Testis (tissue), 3 donors: Measurements from ENCODE around the gene HOXC11. TPM values are rescaled to one million over a fixed set of nuclear protein-coding genes. Genes with fewer than 3 reads are reported as not detected.

Source experiments
- DNase-seq: peaks from one replicate; pipeline ENCODE4 v3.0.0-alpha.2; 2019
- H3K27ac ChIP-seq, 2 donors: fragments of 200-600 bp; sonication (generic); one replicate each; pipeline ENCODE4 v1.5.1; 2019
- H3K27me3 ChIP-seq: fragments of 200-600 bp; sonication (generic); one replicate; pipeline ENCODE4 v1.5.1; 2019
- H3K36me3 ChIP-seq: fragments of 200-600 bp; sonication (generic); one replicate; pipeline ENCODE4 v1.5.1; 2017; ENCODE audit warnings: low read depth; ENCODE audit errors: missing control alignments
- H3K4me1 ChIP-seq: fragments of 200-600 bp; sonication (generic); one replicate; pipeline ENCODE4 v1.5.1; 2019
- H3K4me3 ChIP-seq, 2 donors: fragments of 200-600 bp; sonication (generic); one replicate each; pipeline ENCODE4 v1.5.1; 2017 to 2019
- H3K9me3 ChIP-seq: fragments of 200-600 bp; sonication (generic); one replicate; pipeline ENCODE4 v1.5.1; 2017
- CTCF ChIP-seq, 3 experiments: fragments of 450-650 bp in 2 of 3; fragments of 200-600 bp in 1 of 3; sonication (generic) in 1 of 3; IDR thresholded peaks; one replicate each; pipeline ENCODE4 v1.5.1; 2016 to 2019; ENCODE audit warnings: antibody characterized with exemption in 3 of 3, mild to moderate bottlenecking in 2 of 3, moderate library complexity in 1 of 3
- POLR2A ChIP-seq: fragments of 450-650 bp; IDR thresholded peaks from one replicate; pipeline ENCODE4 v1.6.1; 2017; ENCODE audit warnings: antibody characterized with exemption, mild to moderate bottlenecking, moderate library complexity
- WGBS, 2 donors: methylation state at CpG; one replicate each; pipeline ENCODE4 v1.1.5; 2018; 5-methylcytosine and 5-hydroxymethylcytosine counted together
- intact Hi-C: fragments of 100-400 bp; cut with DNase I; formaldehyde crosslinking; loops from one replicate; pipeline ENCODE4 v1.15.1; 2023; ENCODE audit warnings: low total_unique reads
- polyA plus RNA-seq: library from polyadenylated mRNA; stranded (reverse); fragments of 350-450 nt; fragmentation: Illumina TruSeq; extraction: RNeasy Lipid Tissue Mini Kit (QIAGEN cat#74804); gene quantifications from one replicate; pipeline ENCODE4 v1.2.3, GENCODE V29; 2014; ENCODE audit warnings: low read depth, low replicate concordance; ENCODE audit not compliant: insufficient read depth
- total RNA-seq, 2 donors: library from RNA; depleted of rRNA; stranded (reverse); fragments of >200 nt; gene quantifications; one replicate each; pipeline ENCODE4 v1.2.3, GENCODE V29; 2016

HOXC11 gene
- total and polyA plus RNA-seq, 3 donors from 2014 or later = 0.18 to 1.1 (median 0.25) TPM

GRCh38 chr12:53966085-53966384, 6.9 kb upstream of the HOXC11 start:
- Histone ChIP-seq H3K9me3 (no peaks in the 10 kb centered on the region), H3K27ac (no peak overlapping the region), H3K4me1 (peaks cover 2% of the 10 kb centered on the region), H3K27me3 (peaks cover 3% of the 10 kb centered on the region), H3K4me3 (peak overlapping the region in 1 of 2 donors; percentile 27), H3K36me3 (no peaks in the 10 kb centered on the region)
- TF ChIP-seq CTCF (IDR thresholded peaks at IDR 0.05) (no peak), POLR2A (no peak)
- 7 to 9% methylated on average over 15 of the region's 15 CpGs for WGBS, 2 donors
- intact Hi-C loops = no loop called here
- DNase-seq = no peak

- Histone ChIP-seq H3K4me3 (peak overlapping the region in 1 of 2 donors; percentile 27), H3K36me3 (no peaks in the 10 kb centered on the region), H3K27ac (no peak overlapping the region), H3K27me3 (peaks cover 3% of the 10 kb centered on the region), H3K9me3 (no peaks in the 10 kb centered on the region), H3K4me1 (peaks cover 2% of the 10 kb centered on the region)
- TF ChIP-seq POLR2A = no peak
- no peak for TF ChIP-seq CTCF (IDR thresholded peaks at IDR 0.05)
- no peak for DNase-seq
- intact Hi-C loops = no loop called here
- 18 to 23% methylated on average over 36 of the region's 36 CpGs for WGBS, 2 donors
Observed at GRCh38 chr12:53966385-53967133, 6.4 kb upstream of the HOXC11 start.

- TF ChIP-seq POLR2A = no peak
- no peak for TF ChIP-seq CTCF (IDR thresholded peaks at IDR 0.05)
- WGBS, 2 donors = 31 to 33% methylated on average over 5 of the region's 5 CpGs
- Histone ChIP-seq H3K27ac (no peak overlapping the region), H3K4me3 (no peak overlapping the region), H3K4me1 (peaks cover 2% of the 10 kb centered on the region), H3K36me3 (no peaks in the 10 kb centered on the region), H3K9me3 (no peaks in the 10 kb centered on the region), H3K27me3 (no peaks in the 10 kb centered on the region)
- intact Hi-C loops = no loop called here
- DNase-seq = no peak
Observed at GRCh38 chr12:53967421-53967925, 5.5 kb upstream of the HOXC11 start.

GRCh38 chr12:53968214-53969127, 4.5 kb upstream of the HOXC11 start:
- Histone ChIP-seq H3K36me3 (no peaks in the 10 kb centered on the region), H3K27me3 (no peaks in the 10 kb centered on the region), H3K27ac (no peak overlapping the region), H3K9me3 (no peaks in the 10 kb centered on the region), H3K4me1 (peaks cover 2% of the 10 kb centered on the region), H3K4me3 (no peak overlapping the region)
- intact Hi-C loops = no loop called here
- no peak for TF ChIP-seq POLR2A
- no peak for TF ChIP-seq CTCF (IDR thresholded peaks at IDR 0.05)
- no peak for DNase-seq
- 53 to 69% methylated on average over 23 to 24 of the region's 24 CpGs for WGBS, 2 donors
